Measurements from ENCODE around the gene LDLRAD4.

The LDLRAD4 gene

GRCh38 chr18:13540477-13541182 lies 322.1 kb downstream of the LDLRAD4 start:
- no peaks in the 10 kb centered on the region for H3K4me1 ChIP-seq (ENCODE audit: control insufficient read depth, insufficient read depth, low read length, unreplicated experiment)
- H3K36me3 ChIP-seq (ENCODE audit: insufficient read depth, low read length): no peaks in the 10 kb centered on the region
- no peak overlapping the region for H3K4me3 ChIP-seq (ENCODE audit: low read depth, low read length)
- no peak overlapping the region for H3K27ac ChIP-seq (ENCODE audit: low read depth, low read length)
- H2AFZ ChIP-seq (ENCODE audit: low read length, unreplicated experiment): no peak overlapping the region
- H3K27me3 ChIP-seq (ENCODE audit: insufficient read depth, low read length): peaks cover 71% of the 10 kb centered on the region
- no peaks in the 10 kb centered on the region for H3K79me2 ChIP-seq (ENCODE audit: control insufficient read depth, insufficient read depth, low read length, unreplicated experiment)

DNA sequence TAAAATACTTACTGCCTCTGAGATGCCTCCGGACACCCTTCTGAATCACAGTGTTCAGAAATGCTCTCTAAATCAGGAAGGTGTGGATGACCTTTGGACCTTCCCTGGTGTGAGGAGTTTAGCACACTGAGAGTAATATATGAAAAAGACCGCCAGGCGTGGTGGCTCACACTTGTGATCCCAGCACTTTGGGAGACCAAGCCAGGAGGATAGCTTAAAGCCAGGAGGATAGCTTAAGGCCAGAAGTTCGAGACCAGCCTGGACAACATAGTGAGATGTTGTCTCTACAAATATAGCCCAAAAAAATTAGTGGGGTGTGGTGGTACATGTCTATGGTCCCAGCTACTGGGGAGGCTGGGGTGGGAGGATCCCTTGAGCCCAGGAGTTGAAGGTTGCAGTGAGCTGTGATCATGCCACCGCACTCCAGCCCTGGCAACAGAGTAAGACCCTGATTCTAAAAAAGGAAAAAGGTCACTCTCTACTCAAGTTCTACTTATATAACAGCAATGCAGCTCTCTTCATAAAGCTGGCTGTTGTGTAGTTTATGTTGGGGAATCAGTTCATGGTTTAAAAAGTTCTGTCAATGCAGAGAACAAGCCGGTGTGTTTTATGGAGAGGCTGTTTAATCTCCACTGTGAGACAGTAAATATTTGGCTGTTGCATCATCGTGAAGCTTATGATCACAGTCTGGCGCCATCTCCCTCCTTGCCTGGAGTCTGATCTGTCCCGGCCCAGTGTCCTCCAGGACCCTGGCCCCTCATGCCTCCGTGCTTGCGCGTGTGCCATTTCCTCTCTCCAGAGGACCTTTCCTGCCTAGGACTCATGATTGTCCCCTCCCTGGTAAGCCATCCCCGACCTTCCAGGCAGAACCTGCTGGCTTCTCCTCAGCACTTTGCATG lies 323.3 kb downstream of the LDLRAD4 start:
- H3K4me3 ChIP-seq (ENCODE audit: low read depth, low read length): no peak overlapping the region
- H3K79me2 ChIP-seq (ENCODE audit: control insufficient read depth, insufficient read depth, low read length, unreplicated experiment): no peaks in the 10 kb centered on the region
- no peak overlapping the region for H2AFZ ChIP-seq (ENCODE audit: low read length, unreplicated experiment)
- peaks cover 59% of the 10 kb centered on the region for H3K27me3 ChIP-seq (ENCODE audit: insufficient read depth, low read length)
- no peak overlapping the region for H3K27ac ChIP-seq (ENCODE audit: low read depth, low read length)
- H3K36me3 ChIP-seq (ENCODE audit: insufficient read depth, low read length): no peaks in the 10 kb centered on the region
- H3K4me1 ChIP-seq (ENCODE audit: control insufficient read depth, insufficient read depth, low read length, unreplicated experiment): no peaks in the 10 kb centered on the region

DNA sequence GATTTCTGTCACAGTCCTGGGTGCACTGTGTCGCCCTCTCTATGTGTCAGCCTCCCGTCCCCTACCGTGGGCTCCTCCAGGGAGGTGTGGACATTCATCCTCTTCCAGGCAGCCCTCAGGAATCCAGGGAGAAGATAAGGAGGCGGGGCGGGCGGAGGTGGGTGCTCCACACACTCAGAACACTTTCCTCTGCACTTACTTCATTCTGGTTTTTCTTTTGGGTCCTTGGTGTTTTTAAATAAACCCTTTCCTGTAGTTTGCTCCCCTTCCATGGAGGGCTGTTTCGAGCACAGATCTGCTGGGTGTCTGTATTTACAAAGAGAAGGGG lies 323.9 kb downstream of the LDLRAD4 start:
- H3K4me1 ChIP-seq (ENCODE audit: control insufficient read depth, insufficient read depth, low read length, unreplicated experiment): no peaks in the 10 kb centered on the region
- H3K4me3 ChIP-seq (ENCODE audit: low read depth, low read length): no peak overlapping the region
- peaks cover 61% of the 10 kb centered on the region for H3K27me3 ChIP-seq (ENCODE audit: insufficient read depth, low read length)
- no peaks in the 10 kb centered on the region for H3K36me3 ChIP-seq (ENCODE audit: insufficient read depth, low read length)
- no peak overlapping the region for H2AFZ ChIP-seq (ENCODE audit: low read length, unreplicated experiment)
- H3K79me2 ChIP-seq (ENCODE audit: control insufficient read depth, insufficient read depth, low read length, unreplicated experiment): no peaks in the 10 kb centered on the region
- no peak overlapping the region for H3K27ac ChIP-seq (ENCODE audit: low read depth, low read length)

DNA sequence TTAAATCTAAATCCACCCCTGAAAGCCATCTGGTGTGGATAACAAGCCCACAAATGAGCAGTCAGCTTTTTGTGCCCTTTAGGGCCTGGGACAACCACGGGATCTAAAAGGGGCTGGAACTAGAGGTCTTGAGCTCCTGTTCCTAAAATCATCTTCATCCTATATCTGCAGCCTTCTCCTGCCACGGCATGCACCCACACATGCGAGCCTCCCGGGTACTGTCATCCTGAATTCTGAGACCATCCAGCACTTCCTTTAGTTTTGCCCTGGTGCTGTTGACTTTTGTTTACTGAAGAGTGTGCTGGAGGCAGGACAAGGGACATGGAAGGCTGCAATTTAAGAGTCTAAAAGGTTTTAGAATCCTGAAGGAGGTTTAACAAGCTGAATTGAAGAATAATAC lies 324.6 kb downstream of the LDLRAD4 start:
- H2AFZ ChIP-seq (ENCODE audit: low read length, unreplicated experiment): no peak overlapping the region
- H3K27me3 ChIP-seq (ENCODE audit: insufficient read depth, low read length): peaks cover 57% of the 10 kb centered on the region
- no peak overlapping the region for H3K27ac ChIP-seq (ENCODE audit: low read depth, low read length)
- no peaks in the 10 kb centered on the region for H3K36me3 ChIP-seq (ENCODE audit: insufficient read depth, low read length)
- H3K79me2 ChIP-seq (ENCODE audit: control insufficient read depth, insufficient read depth, low read length, unreplicated experiment): no peaks in the 10 kb centered on the region
- H3K4me3 ChIP-seq (ENCODE audit: low read depth, low read length): no peak overlapping the region
- no peaks in the 10 kb centered on the region for H3K4me1 ChIP-seq (ENCODE audit: control insufficient read depth, insufficient read depth, low read length, unreplicated experiment)

DNA sequence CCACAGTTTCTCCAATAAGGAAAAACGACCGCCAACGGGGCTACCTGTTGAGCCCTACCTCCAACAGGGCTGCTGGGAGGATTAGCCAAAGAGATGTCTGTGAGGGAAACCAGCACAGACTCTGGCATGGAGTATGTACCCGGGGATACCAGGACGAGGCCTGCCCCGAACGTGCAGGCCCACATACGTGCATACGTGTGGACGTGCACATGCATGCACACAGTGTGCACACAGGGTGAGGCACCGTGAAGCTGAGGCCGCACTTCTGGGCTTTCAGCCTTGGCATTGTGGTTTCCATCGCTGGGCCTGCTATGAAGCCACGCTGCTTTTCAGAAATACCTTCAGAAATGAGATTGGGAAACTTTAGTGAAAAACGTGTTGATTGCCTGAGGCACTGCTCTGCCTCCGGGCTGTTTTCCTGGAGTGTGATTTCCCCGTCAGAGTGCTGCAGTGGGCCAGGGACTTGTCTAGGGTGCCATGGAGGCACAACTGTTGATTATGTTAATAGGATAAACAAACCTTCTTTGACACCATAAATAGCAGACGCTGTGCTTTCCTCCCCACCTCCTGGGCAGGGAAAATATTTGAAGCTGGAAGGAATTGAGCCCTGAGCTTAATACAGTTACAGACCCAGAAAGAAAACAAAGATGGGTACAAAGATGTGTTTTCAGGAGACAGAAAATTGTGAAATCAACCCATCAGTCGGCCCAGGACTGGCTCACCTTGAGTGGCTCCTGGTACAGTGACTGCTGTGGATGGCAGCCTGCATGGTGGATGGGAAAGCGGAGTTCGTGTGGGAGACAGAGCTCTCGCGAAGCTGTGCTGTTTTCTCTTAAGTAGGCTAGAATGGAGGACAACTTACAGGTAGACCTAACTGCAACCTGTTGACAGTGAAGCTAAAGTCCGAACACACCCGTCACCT lies 325.5 kb downstream of the LDLRAD4 start:
- Histone ChIP-seq H3K4me3 (ENCODE audit: low read depth, low read length) (no peak overlapping the region), H2AFZ (ENCODE audit: low read length, unreplicated experiment) (no peak overlapping the region), H3K27me3 (ENCODE audit: insufficient read depth, low read length) (peaks cover 53% of the 10 kb centered on the region), H3K79me2 (ENCODE audit: control insufficient read depth, insufficient read depth, low read length, unreplicated experiment) (no peaks in the 10 kb centered on the region), H3K27ac (ENCODE audit: low read depth, low read length) (no peak overlapping the region), H3K36me3 (ENCODE audit: insufficient read depth, low read length) (no peaks in the 10 kb centered on the region), H3K4me1 (ENCODE audit: control insufficient read depth, insufficient read depth, low read length, unreplicated experiment) (no peaks in the 10 kb centered on the region)

- no peaks in the 10 kb centered on the region for H3K36me3 ChIP-seq (ENCODE audit: insufficient read depth, low read length)
- no peaks in the 10 kb centered on the region for H3K4me1 ChIP-seq (ENCODE audit: control insufficient read depth, insufficient read depth, low read length, unreplicated experiment)
- peaks cover 53% of the 10 kb centered on the region for H3K27me3 ChIP-seq (ENCODE audit: insufficient read depth, low read length)
- H3K27ac ChIP-seq (ENCODE audit: low read depth, low read length): no peak overlapping the region
- no peaks in the 10 kb centered on the region for H3K79me2 ChIP-seq (ENCODE audit: control insufficient read depth, insufficient read depth, low read length, unreplicated experiment)
- H2AFZ ChIP-seq (ENCODE audit: low read length, unreplicated experiment): no peak overlapping the region
- H3K4me3 ChIP-seq (ENCODE audit: low read depth, low read length): no peak overlapping the region
These were observed 326.4 kb downstream of the LDLRAD4 start for GRCh38 chr18:13544953-13545352.

- Histone ChIP-seq H3K4me1 (ENCODE audit: control insufficient read depth, insufficient read depth, low read length, unreplicated experiment) (no peaks in the 10 kb centered on the region), H3K27ac (ENCODE audit: low read depth, low read length) (no peak overlapping the region), H3K27me3 (ENCODE audit: insufficient read depth, low read length) (peaks cover 54% of the 10 kb centered on the region), H3K79me2 (ENCODE audit: control insufficient read depth, insufficient read depth, low read length, unreplicated experiment) (no peaks in the 10 kb centered on the region), H3K36me3 (ENCODE audit: insufficient read depth, low read length) (no peaks in the 10 kb centered on the region), H3K4me3 (ENCODE audit: low read depth, low read length) (no peak overlapping the region), H2AFZ (ENCODE audit: low read length, unreplicated experiment) (no peak overlapping the region)
These were observed 327.0 kb downstream of the LDLRAD4 start for GRCh38 chr18:13545514-13545913.

GRCh38 chr18:13545955-13546354 lies 327.4 kb downstream of the LDLRAD4 start:
- Histone ChIP-seq H2AFZ (ENCODE audit: low read length, unreplicated experiment) (no peak overlapping the region), H3K4me1 (ENCODE audit: control insufficient read depth, insufficient read depth, low read length, unreplicated experiment) (no peaks in the 10 kb centered on the region), H3K4me3 (ENCODE audit: low read depth, low read length) (no peak overlapping the region), H3K36me3 (ENCODE audit: insufficient read depth, low read length) (no peaks in the 10 kb centered on the region), H3K27ac (ENCODE audit: low read depth, low read length) (no peak overlapping the region), H3K79me2 (ENCODE audit: control insufficient read depth, insufficient read depth, low read length, unreplicated experiment) (no peaks in the 10 kb centered on the region), H3K27me3 (ENCODE audit: insufficient read depth, low read length) (peaks cover 54% of the 10 kb centered on the region)

DNA sequence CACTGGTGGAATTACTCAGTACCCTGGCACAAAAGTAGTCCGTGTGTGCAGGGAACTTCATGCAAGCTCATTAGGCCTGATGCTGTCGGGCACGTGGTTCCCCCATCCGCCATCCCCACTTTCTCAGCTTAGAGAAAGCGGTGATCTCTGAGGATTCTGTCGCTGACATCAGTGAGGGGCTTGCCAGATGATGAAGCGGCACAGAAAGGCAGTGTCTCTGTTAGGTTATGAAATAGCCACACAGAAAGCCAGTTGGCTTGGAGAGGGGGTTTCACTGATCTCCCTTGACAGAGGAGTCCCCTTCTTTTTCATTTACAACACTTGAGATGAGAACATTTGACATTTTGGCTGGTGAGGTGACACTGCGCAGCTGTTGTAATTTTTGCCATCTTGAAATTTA lies 328.1 kb downstream of the LDLRAD4 start:
- Histone ChIP-seq H3K27me3 (ENCODE audit: insufficient read depth, low read length) (peaks cover 56% of the 10 kb centered on the region), H3K4me1 (ENCODE audit: control insufficient read depth, insufficient read depth, low read length, unreplicated experiment) (no peaks in the 10 kb centered on the region), H3K79me2 (ENCODE audit: control insufficient read depth, insufficient read depth, low read length, unreplicated experiment) (no peaks in the 10 kb centered on the region), H2AFZ (ENCODE audit: low read length, unreplicated experiment) (no peak overlapping the region), H3K27ac (ENCODE audit: low read depth, low read length) (no peak overlapping the region), H3K4me3 (ENCODE audit: low read depth, low read length) (no peak overlapping the region), H3K36me3 (ENCODE audit: insufficient read depth, low read length) (no peaks in the 10 kb centered on the region)

DNA sequence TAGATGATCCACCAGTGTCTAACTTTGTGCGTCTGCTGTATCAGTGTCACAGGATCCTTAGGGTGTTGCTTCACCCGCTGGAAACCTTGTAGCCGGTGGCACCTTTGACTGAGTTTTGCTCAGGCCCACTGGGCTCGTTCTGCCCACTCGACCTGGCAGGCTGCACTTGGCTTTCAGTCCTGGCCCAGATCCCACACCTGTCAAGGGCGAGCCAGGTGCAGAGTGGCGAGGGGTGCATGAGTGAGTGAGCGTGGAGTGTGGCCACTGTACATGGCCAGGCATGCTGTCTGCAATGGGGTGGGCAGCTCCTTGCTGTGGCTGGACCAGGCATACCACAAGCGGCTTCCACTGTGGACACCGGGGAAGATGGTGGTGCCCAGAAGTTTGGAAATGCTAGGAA lies 328.8 kb downstream of the LDLRAD4 start:
- no peak overlapping the region for H3K27ac ChIP-seq (ENCODE audit: low read depth, low read length)
- peaks cover 55% of the 10 kb centered on the region for H3K27me3 ChIP-seq (ENCODE audit: insufficient read depth, low read length)
- no peak overlapping the region for H2AFZ ChIP-seq (ENCODE audit: low read length, unreplicated experiment)
- no peak overlapping the region for H3K4me3 ChIP-seq (ENCODE audit: low read depth, low read length)
- no peaks in the 10 kb centered on the region for H3K4me1 ChIP-seq (ENCODE audit: control insufficient read depth, insufficient read depth, low read length, unreplicated experiment)
- H3K79me2 ChIP-seq (ENCODE audit: control insufficient read depth, insufficient read depth, low read length, unreplicated experiment): no peaks in the 10 kb centered on the region
- H3K36me3 ChIP-seq (ENCODE audit: insufficient read depth, low read length): no peaks in the 10 kb centered on the region
